Neural progenitor cell (in vitro differentiated cells): ENCODE data around the gene PIWIL4.

Experiments used
- EZH2 ChIP-seq: fragments of 200-600 bp; sonication (generic); IDR thresholded peaks from 2 replicates; pipeline ENCODE4 v1.6.1; 2017; ENCODE audit warnings: antibody characterized with exemption, mild to moderate bottlenecking, moderate library complexity
- EZH2phosphoT487 ChIP-seq: fragments of 200-600 bp; sonication (generic); IDR thresholded peaks from 2 replicates; pipeline ENCODE4 v1.6.1; 2017; ENCODE audit warnings: antibody characterized with exemption
- TF ChIP-seq, protein P1 (sequence below): fragments of 200-600 bp; sonication (generic); IDR thresholded peaks from 2 replicates; pipeline ENCODE4 v1.5.1; 2017; ENCODE audit warnings: antibody characterized with exemption, mild to moderate bottlenecking

GRCh38 chr11:94567181-94567670, at the start of gene PIWIL4:
- TF ChIP-seq, protein P1, sequence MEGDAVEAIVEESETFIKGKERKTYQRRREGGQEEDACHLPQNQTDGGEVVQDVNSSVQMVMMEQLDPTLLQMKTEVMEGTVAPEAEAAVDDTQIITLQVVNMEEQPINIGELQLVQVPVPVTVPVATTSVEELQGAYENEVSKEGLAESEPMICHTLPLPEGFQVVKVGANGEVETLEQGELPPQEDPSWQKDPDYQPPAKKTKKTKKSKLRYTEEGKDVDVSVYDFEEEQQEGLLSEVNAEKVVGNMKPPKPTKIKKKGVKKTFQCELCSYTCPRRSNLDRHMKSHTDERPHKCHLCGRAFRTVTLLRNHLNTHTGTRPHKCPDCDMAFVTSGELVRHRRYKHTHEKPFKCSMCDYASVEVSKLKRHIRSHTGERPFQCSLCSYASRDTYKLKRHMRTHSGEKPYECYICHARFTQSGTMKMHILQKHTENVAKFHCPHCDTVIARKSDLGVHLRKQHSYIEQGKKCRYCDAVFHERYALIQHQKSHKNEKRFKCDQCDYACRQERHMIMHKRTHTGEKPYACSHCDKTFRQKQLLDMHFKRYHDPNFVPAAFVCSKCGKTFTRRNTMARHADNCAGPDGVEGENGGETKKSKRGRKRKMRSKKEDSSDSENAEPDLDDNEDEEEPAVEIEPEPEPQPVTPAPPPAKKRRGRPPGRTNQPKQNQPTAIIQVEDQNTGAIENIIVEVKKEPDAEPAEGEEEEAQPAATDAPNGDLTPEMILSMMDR = no peak
- no peak for TF ChIP-seq EZH2phosphoT487
- no peak for TF ChIP-seq EZH2
